Muscle of leg (tissue), 11 donors: ENCODE measurements around the gene CWC15. TPM values are rescaled to one million over a fixed set of nuclear protein-coding genes. Genes with fewer than 3 reads are reported as not detected.
A peak's percentile ranks its signal among the peaks of the same experiment; 100 is the strongest.

ENCODE experiments used
- DNase-seq: peaks from one replicate; pipeline ENCODE4 v3.0.0; 2013
- H3K27ac ChIP-seq: one replicate; pipeline ENCODE4 v1.5.1; 2013; ENCODE audit warnings: mild to moderate bottlenecking, low read length, control low read depth
- H3K27me3 ChIP-seq: one replicate; pipeline ENCODE4 v1.6.1; 2013; ENCODE audit warnings: low read length; ENCODE audit not compliant: control insufficient read depth, insufficient read depth
- H3K36me3 ChIP-seq: one replicate; pipeline ENCODE4 v1.6.1; 2013; ENCODE audit warnings: low read length; ENCODE audit not compliant: control insufficient read depth, insufficient read depth
- H3K4me1 ChIP-seq: one replicate; pipeline ENCODE4 v1.6.1; 2013; ENCODE audit warnings: low read length; ENCODE audit not compliant: control insufficient read depth, insufficient read depth
- H3K4me3 ChIP-seq: one replicate; pipeline ENCODE4 v1.5.1; 2013; ENCODE audit warnings: low read length, control low read depth
- H3K9me3 ChIP-seq: replicated peaks from 2 replicates; pipeline ENCODE4 v1.6.1; 2013; ENCODE audit warnings: low read depth, low read length; ENCODE audit not compliant: control insufficient read depth
- WGBS: methylation state at CpG from one replicate; pipeline ENCODE4 v1.1.5; 2013; ENCODE audit warnings: missing lambda C conversion rate; ENCODE audit not compliant: insufficient coverage; 5-methylcytosine and 5-hydroxymethylcytosine counted together
- polyA plus RNA-seq, 8 donors: library from polyadenylated mRNA; unstranded; fragments of 120-200 nt; gene quantifications; one replicate each; pipeline versions ENCODE4 v1.2.1 to v1.2.3, GENCODE V29; 2013; ENCODE audit warnings: inconsistent platforms in 1 of 8, low replicate concordance in 1 of 8; ENCODE audit not compliant: insufficient read length in 8 of 8, insufficient read depth in 1 of 8
- total RNA-seq: library from RNA; stranded (reverse); fragments of 120-200 nt; gene quantifications from one replicate; pipeline ENCODE4 v1.2.4, GENCODE V29; 2013

CWC15 gene
- total and polyA plus RNA-seq, 9 donors = 64.3 to 95.3 (median 80.1) TPM

DNA sequence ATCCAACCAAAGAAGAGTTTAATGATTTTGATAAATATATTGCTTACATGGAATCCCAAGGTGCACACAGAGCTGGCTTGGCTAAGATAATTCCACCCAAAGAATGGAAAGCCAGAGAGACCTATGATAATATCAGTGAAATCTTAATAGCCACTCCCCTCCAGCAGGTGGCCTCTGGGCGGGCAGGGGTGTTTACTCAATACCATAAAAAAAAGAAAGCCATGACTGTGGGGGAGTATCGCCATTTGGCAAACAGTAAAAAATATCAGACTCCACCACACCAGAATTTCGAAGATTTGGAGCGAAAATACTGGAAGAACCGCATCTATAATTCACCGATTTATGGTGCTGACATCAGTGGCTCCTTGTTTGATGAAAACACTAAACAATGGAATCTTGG is 24.1 kb upstream of the CWC15 start:
- no peaks in the 10 kb centered on the region for H3K4me1 ChIP-seq
- no peak for DNase-seq
- H3K27ac ChIP-seq = no peak overlapping the region
- WGBS = 100% methylated on average over 2 of the region's 6 CpGs
- H3K9me3 ChIP-seq = no peaks in the 10 kb centered on the region
- H3K36me3 ChIP-seq = no peaks in the 10 kb centered on the region
- no peaks in the 10 kb centered on the region for H3K27me3 ChIP-seq
- H3K4me3 ChIP-seq = no peak overlapping the region

DNA sequence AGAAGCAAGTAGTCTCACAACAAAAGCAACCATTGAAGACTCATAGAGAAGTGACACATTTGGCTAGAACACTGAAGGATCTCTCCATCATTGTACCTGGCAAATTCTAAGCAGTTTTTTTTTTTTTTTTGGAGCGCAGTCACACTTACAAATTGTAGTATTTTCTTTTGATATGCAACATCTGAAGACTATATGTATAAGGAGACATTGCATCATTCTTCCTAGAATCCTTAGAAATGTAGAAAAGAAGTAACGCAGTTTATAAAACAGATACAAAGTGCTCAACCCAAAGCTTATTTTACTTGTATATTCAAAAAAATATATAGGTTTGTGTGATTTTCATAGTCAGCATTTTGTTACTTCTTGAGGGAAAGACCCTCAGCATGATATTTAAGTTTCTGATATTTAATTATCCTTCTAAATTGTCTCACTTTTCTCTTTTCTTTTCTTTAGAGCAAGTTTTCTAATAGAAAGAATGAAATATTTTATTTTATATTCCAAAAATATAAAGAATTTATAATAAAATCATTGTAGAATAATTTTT is 20.1 kb upstream of the CWC15 start:
- no peaks in the 10 kb centered on the region for H3K4me1 ChIP-seq
- no peak for DNase-seq
- H3K27ac ChIP-seq = no peak overlapping the region
- no peak overlapping the region for H3K4me3 ChIP-seq
- H3K9me3 ChIP-seq = no peaks in the 10 kb centered on the region
- no CpG with 5 or more reads among the region's 2 CpGs for WGBS
- H3K27me3 ChIP-seq = no peaks in the 10 kb centered on the region
- H3K36me3 ChIP-seq = no peaks in the 10 kb centered on the region

DNA sequence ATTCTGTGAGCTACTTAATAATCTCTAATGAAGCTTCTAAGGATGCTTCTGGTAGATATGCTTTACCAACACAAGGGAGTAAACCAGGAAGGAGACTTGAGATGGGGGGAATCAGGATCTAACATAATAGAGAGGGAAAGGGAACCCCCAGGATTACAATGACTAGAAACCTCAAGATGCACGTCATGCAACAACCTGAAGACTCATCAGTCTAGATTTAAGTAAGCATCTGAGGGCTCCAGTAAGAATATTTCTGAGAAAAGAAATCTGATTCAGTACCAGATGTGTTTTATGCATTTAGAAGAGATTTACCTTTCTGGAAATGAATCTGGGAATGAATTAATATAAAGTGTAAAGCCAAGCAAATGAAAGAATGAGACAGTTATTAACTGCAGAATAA is 15.4 kb upstream of the CWC15 start:
- no peak overlapping the region for H3K27ac ChIP-seq
- WGBS = no CpG with 5 or more reads among the region's 1 CpG
- no peak overlapping the region for H3K4me3 ChIP-seq
- no peaks in the 10 kb centered on the region for H3K9me3 ChIP-seq
- no peaks in the 10 kb centered on the region for H3K27me3 ChIP-seq
- no peak for DNase-seq
- no peaks in the 10 kb centered on the region for H3K4me1 ChIP-seq
- no peaks in the 10 kb centered on the region for H3K36me3 ChIP-seq

DNA sequence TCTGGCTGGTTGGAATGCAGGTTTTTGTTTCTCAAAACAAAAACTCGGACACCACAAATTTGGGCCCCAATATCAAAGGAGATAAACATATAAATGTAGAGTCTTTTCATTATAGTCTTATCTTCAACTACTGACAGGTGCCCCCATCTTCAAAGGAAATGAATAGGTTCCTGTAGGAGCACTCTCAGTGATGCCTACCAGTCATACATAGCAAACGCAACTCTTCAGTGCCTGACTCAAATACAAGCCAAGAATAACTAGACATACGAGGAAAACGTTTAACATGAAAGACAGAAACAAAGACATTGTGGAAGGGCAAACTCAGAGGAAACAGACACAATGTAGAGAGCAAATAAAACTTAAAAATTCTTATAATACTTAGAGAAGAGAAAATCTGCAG is 14.0 kb upstream of the CWC15 start:
- Histone ChIP-seq H3K36me3 (no peaks in the 10 kb centered on the region), H3K9me3 (no peaks in the 10 kb centered on the region), H3K4me1 (no peaks in the 10 kb centered on the region), H3K27me3 (no peaks in the 10 kb centered on the region), H3K4me3 (no peak overlapping the region), H3K27ac (no peak overlapping the region)
- no CpG with 5 or more reads among the region's 4 CpGs for WGBS
- DNase-seq = no peak

DNA sequence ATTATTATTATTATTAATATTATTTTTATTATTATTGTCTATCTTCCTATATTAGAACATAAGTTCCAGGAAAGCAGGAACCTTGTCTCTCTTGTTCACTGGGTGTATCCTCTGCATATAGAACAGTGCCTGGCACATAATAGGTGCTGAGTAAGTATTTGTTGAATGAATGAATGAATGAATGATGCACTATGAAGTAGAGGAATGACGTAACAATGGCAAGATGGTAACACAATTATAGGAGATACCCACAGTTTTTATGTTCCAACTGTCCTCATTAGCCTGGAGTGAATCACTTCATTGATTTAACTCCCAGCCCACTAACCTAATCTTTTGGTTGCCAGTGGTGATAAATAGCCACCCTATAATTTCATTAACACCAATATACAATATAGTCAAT is 2.2 kb upstream of the CWC15 start:
- no peak overlapping the region for H3K27ac ChIP-seq
- no peaks in the 10 kb centered on the region for H3K27me3 ChIP-seq
- no CpG with 5 or more reads among the region's 1 CpG for WGBS
- no peaks in the 10 kb centered on the region for H3K9me3 ChIP-seq
- peaks cover 5% of the 10 kb centered on the region for H3K36me3 ChIP-seq
- no peak for DNase-seq
- no peaks in the 10 kb centered on the region for H3K4me1 ChIP-seq
- H3K4me3 ChIP-seq = no peak overlapping the region

DNA sequence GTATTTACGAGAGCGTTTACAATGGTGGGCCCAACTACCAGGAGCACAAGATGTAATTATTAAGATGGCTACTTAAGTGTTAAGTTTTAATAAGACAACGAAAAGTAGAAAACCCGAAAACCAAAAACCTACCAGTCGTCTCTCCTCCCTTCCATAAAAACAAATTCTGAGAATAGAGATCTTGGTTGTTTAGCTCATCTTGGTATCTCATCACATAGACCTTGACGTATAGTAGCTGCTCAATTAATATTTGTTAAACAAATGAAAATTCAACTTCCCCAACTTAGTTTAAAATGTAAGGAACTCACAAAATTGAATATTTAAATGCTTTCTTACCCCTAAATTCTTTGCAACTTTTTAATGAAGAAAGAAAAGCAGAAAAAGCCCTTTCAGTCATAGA is 822 bp upstream of the CWC15 start:
- no peaks in the 10 kb centered on the region for H3K4me1 ChIP-seq
- no peaks in the 10 kb centered on the region for H3K27me3 ChIP-seq
- DNase-seq = peak; percentile 8
- no peaks in the 10 kb centered on the region for H3K9me3 ChIP-seq
- H3K4me3 ChIP-seq = peak overlapping the region; percentile 94
- peaks cover 9% of the 10 kb centered on the region for H3K36me3 ChIP-seq
- WGBS = no CpG with 5 or more reads among the region's 6 CpGs
- peak overlapping the region; percentile 93 for H3K27ac ChIP-seq

DNA sequence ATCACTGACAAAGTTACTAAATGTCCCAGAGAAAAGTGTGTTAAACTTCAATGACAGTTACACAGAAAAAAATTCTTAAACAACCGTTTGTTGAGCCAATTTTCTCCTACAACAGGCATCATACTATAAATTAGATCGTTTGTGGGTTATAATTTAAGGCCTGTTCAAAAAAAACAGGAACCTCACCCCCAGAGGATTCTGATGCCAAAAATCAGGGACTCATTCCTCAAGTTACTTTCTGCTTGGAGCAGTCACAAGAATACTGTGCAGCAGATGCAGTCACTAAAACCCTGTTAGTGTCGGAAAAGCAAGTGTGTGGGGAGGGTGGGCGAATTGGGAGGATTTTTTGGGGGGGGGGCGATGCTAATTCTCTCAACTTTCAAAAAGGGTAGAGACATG is 657 bp downstream of the CWC15 start:
- no peak overlapping the region for H3K27ac ChIP-seq
- H3K4me3 ChIP-seq = peak overlapping the region; percentile 94
- no CpG with 5 or more reads among the region's 5 CpGs for WGBS
- no peaks in the 10 kb centered on the region for H3K9me3 ChIP-seq
- no peaks in the 10 kb centered on the region for H3K4me1 ChIP-seq
- peaks cover 20% of the 10 kb centered on the region for H3K36me3 ChIP-seq
- peak; percentile 5 for DNase-seq
- H3K27me3 ChIP-seq = no peaks in the 10 kb centered on the region

DNA sequence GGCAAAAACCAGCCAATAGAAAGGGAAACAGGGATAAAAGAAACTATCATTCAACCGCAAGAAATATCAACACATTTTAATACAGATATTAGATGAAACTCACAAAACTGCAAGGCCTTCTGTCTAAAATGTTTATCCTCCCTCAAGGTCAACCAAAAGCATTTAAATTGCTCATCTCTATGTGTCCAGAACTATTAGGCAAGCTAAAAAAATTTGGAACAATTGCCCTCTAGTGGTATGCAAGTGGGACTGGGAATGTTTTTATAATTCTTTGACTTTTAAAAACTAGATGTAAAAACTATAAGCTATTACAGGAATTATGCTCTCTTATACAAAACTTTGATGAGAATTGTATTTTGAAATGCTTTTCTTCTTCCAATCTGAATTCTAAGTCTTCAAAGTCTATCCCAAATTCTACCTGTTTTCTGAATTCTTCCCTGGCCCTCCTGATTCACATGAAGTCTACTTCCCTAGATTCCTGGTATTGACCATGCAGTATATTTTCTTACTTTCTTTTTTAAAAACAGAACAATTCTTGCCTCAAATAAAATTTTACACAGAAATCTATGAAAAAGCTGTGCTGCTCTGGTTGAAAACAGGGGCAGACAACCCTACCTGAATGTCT is 4.9 kb downstream of the CWC15 start:
- peaks cover 42% of the 10 kb centered on the region for H3K36me3 ChIP-seq
- no peak overlapping the region for H3K4me3 ChIP-seq
- no peak overlapping the region for H3K27ac ChIP-seq
- peak; percentile 39 for DNase-seq
- H3K9me3 ChIP-seq = no peaks in the 10 kb centered on the region
- WGBS = no CpG with 5 or more reads among the region's 1 CpG
- no peaks in the 10 kb centered on the region for H3K27me3 ChIP-seq
- H3K4me1 ChIP-seq = no peaks in the 10 kb centered on the region

DNA sequence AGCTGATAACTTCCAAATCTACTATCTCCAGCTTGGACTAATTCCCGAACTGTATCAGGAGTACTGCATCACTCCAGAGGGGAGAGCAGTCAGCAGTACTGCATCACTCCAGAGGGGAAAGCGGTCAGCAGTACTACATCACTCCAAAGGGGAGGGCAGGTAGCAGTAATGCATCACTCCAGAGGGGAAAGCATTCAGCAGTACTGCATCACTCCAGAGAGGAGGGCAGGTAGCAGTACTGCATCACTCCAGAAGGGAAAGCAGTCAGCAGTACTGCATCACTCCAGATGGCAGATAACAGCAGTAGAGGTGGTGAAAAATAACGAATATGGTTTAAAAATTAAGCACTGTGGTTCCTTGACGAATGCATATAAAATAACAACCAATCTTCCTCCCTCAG is 8.4 kb downstream of the CWC15 start:
- no CpG with 5 or more reads among the region's 4 CpGs for WGBS
- no peaks in the 10 kb centered on the region for H3K27me3 ChIP-seq

DNA sequence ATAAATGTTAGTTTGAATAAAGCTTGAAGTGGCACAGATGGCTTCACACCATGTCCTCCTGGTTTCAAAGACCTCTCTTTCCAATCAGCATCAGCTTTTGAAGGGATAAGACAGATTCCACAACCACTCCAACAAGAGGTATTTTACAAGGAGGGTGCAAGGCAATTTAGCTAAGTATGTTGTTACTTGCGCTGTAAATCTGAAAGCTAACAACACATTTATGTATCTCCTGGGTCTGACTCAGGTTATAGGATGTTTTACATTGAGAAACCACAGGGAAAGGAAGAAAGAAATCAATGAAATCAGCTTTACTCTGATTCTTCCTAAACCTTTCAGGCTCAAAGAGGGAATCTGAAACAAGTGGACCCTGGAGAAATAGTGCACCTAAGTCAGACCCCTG is 12.1 kb downstream of the CWC15 start:
- no CpG with 5 or more reads among the region's 1 CpG for WGBS
- Histone ChIP-seq H3K4me1 (peaks cover 2% of the 10 kb centered on the region), H3K27ac (no peak overlapping the region), H3K27me3 (no peaks in the 10 kb centered on the region), H3K9me3 (no peaks in the 10 kb centered on the region), H3K36me3 (peaks cover 45% of the 10 kb centered on the region), H3K4me3 (no peak overlapping the region)
- DNase-seq = no peak

More for the DNA sequence above, 8.4 kb downstream of the CWC15 start:
- H3K9me3 ChIP-seq = no peaks in the 10 kb centered on the region
- DNase-seq = no peak
- H3K36me3 ChIP-seq = peaks cover 47% of the 10 kb centered on the region
- H3K27ac ChIP-seq = no peak overlapping the region
- H3K4me3 ChIP-seq = no peak overlapping the region
- no peaks in the 10 kb centered on the region for H3K4me1 ChIP-seq

DNA sequence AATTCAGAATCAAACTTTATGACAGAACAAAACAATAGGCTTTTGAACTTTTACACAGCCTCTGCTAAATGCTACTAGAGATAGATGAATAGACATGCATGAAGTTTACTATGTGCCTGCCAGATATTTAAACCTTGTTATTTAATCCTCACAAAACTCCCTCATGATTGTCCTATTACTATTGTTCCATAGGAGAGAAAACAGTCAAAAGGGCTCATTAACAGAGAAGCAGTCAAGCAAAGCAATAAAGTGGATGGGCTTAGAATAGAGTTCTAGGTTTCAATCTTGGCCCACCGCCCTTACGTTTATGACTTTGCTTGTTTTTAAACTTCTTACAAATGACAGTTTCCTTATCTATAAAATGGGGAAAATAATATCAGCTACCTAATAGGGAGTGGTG is 12.9 kb downstream of the CWC15 start:
- H3K9me3 ChIP-seq = no peaks in the 10 kb centered on the region
- H3K4me1 ChIP-seq = peaks cover 2% of the 10 kb centered on the region
- H3K36me3 ChIP-seq = peaks cover 38% of the 10 kb centered on the region
- H3K4me3 ChIP-seq = no peak overlapping the region
- H3K27ac ChIP-seq = no peak overlapping the region
- no CpG with 5 or more reads among the region's 2 CpGs for WGBS
- no peak for DNase-seq
- no peaks in the 10 kb centered on the region for H3K27me3 ChIP-seq
